Stromal cell of bone marrow (primary cell): ENCODE measurements around the gene RP2.

Experiments used
- DNase-seq: peaks from one replicate; pipeline ENCODE4 v3.0.0-alpha.2; 2012; ENCODE audit warnings: low read depth

The RP2 gene

DNA sequence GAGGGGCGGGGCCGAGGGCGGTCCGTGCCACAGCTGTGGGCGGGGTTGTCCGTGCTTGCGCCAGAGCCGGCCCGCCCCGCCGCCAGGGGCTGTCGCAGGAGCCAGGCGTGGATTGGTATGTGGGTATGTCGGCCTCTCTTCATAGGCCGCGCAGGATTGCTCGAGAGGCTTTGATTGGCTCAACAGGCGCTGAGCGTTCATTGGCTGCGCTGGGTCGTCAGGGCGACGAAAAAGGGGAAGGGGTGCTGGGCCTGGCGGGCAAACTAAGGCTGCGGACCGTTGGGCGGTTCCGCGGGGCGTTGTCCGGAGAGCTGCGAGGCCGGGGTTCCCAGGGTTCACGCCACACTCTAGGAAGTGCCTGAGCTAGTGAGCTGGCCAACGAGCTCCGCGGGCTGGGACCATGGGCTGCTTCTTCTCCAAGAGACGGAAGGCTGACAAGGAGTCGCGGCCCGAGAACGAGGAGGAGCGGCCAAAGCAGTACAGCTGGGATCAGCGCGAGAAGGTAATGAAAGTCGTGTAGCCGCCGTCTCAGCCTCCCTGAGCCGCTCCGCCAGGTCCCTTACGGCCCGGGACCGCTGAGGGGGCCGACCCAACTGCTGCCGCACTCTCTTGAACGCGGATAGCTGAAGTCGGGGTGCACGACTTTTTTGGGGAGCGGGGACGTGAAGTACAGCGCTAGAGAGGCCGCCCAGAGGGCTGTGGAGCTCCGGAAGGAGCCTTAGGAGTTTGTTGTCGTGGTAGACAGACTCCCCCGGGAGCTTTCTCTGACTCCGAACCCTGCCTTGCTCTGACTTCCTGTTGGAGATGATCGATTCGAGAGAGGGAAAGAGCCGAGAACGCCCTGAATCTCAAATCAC, at the start of gene RP2:
RP2 (plus strand) TSS at position 343 of the 857 bp plus-strand sequence; CDS start at position 401, 58 bp downstream.
- peak; percentile 87 for DNase-seq

DNA sequence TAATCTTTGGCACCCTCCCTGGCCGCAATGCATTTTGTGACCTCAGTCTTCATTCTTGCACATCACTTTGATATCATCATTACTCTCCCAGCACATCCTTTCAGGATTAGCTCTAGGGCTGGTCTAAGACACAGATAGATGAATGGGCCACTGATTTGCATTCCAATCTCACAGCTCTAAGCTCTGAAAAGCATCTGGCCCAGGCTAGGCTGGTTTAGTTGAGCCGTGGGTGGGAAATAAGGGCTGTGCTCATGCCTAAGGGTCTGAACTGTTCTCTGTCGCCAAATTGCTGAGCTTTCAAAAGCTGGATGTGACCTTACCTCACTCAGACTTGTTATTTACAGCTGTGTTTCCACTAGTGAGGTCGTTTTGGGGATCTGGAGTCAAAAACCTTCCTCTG, 47.9 kb upstream of the RP2 start:
- no peak for DNase-seq

DNA sequence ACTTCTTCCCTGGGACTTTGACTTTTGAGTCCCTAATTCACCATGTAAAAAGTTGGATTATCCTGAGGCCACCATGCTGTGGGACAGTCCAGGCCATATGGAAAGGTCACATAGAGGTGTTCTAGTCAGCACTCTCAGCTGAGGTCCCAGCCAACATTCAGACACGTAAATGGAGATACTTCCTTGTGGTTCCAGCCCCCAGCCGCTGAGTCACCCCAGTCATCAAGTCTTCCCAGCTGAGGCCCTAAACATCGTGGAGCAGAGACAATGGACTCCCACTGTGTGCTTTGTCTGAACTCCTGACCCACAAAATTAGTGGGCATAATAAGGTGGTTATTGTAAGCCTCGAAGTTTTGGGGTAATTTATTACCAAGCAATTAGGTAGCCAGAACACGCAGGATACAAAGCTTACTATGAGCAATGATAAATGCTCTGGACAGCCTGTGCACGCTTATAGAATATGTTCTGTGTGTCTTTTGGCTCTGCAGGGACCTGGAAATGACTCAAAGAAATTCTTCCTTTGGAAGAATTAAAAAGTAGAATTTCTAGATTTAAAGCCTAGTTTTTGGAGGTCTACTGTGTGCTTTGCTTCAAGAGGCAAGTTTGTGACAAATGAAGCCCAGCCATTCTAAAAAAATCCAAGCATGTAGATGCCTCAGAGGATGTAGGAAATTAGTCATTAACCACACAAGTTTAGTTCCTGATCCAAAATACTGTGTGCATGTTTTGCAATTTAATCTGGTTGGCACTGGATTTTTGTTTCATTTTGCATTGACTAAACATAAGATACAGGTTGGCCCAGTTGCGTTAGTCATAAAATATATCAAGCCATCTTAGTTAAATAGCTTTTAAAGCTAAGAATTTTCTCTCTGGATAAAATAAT, 44.7 kb upstream of the RP2 start:
- DNase-seq, result peak; percentile 89

DNA sequence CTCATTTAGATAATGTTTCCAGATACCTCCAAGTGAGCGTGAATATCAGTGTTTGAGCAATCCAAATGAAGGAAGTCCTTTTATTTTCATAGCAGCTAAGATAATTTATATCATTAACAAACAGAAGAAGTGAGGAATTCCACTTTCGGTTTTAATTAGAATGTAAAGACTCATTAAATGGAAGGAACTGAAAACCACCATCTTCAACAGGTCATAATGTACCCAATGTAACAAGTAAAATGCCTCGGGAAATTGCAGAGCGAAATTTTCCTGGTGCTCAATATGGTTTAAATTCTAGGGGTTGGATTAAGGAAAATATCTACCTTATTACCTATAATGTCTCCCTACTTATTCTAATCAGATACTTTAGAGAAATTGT, 44.0 kb upstream of the RP2 start:
- no peak for DNase-seq

DNA sequence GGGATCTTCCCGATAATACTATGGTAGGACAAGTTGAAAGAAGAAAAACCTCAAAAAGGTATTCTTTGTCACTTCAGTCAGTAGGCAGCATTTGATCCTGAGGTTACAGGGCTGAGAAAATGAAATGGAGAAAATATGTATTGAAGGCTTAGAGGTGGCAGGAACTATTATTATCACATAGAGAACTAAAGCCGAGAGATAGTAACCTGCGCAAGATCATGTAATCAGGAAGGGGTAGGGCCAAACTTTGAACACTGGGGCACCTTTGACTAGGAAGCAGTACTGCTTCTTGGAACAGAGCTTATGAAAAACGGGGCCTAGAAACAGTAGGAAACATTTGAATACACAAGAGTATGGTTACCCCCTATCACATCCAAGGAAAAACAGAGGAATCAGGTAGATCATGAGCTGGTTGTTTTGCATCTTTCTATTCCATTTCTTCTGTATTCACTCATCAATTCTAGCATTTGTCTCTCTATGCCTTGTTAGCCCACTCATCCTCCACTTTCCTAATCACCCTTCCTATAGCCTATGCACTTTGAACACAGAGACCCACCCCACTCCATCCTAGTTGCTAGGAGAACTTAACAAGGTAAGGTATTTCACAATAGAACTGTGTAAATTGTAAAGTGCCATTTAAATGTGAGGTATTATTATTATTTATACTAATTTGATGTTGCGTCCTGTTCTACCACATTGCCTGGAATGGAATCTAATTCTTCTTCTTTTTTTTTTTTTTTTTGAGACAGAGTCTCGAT, 43.3 kb upstream of the RP2 start:
- DNase-seq, result no peak

DNA sequence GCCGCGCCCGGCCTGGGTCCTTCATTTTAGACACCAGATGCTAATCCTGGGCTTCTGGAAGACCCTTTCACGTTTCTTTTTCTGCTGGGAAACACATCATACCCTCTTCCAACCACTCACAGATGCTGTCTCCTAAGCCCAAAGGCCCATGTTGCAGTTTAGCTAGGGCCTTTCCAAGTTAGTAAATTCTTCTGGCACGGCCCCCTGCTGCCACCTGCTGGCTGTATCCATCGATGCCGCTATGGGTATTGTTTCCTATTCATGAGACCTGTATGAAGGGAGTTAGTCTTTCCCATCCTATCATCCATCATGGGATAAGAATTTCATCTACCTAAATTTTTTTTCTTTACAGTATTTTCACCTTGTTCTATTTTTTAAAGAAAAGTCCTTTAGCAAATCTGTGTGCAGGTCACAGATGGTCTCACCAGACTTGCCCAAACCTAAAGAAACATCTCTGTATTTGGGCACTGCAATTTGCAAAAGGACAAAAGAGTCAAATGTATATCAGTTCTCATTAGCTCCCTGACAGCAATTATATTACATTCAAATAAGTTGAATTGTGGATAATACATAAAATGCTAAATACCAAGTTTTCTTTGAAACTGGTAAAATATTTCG, 40.2 kb upstream of the RP2 start:
- DNase-seq, result peak; percentile 36

DNA sequence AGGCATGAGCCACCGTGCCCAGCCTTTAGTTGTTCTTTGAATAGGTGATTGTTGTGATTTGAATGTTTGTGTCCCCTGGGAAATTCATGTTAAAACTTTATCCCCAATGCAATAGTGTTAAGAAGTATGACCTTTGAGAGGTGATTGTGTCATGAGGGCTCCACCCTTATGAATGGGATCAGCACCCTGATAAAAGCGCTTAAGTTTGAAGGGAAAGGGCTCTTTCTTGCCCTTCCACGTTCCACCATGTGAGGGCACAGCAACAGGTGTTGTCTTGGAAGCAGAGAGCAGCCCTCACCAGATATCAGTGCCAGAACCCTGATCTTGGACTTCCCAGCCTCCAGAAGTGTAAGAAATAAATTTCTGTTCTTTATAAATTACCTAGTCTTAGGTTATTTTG, 33.7 kb upstream of the RP2 start:
- DNase-seq, result no peak

DNA sequence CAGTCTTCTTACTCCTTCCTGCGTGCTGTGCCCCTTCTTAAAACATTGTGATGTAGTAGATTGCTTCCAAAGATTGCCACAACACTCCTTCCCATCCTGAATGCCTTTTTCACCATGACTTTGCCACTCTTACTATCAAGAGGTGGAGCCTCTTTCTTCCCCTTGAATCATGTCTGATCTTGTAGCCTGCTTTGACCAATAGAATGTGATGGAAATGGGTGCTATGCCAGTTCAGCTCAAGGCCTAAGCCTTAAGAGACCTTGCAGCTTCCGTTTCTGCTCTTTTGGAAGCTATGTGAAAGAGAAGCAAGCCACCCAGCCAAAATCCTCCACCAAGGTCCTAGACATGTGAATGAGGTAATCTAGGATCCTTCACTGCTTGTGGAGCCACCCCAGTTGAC, 31.6 kb upstream of the RP2 start:
- DNase-seq, result no peak

DNA sequence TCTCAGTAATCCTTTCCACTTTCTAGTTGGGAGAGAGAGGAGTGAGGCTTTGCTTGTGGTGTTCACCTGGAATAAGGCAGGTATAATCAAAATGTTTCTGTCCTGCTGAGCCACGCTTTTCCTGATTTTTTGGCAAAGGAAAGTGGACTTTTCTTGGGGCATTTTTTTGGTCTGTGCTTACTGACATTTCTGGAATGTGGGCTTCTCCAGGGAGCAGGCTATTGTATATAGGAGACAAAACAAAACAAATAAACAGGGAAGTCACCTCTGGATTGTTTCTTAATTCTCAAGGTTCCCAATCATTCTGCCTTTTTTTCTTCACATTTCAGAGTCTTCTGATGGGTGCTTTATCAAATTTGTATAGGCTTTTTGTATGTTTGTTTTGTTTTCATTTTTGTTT, 25.7 kb upstream of the RP2 start:
- DNase-seq, result no peak

DNA sequence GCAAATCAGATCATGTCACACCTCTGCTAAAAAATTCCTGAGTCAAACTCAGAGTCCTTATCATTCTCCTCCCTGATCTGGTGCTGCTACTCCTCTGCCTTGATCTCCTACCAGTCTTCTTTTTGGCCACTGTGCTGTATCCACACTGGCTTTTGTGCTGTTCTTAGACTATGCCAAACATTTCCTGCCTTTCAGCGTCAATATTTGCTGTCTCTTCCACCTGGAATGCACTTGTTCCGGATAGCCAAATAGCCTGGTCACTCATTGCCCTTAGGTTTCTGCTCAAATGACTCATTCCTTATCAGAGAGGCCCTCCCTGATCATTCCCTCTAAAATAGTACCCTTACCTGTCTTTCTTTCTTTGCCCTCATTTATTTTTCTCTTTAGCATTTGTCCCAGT, 24.4 kb upstream of the RP2 start:
- DNase-seq, result no peak

DNA sequence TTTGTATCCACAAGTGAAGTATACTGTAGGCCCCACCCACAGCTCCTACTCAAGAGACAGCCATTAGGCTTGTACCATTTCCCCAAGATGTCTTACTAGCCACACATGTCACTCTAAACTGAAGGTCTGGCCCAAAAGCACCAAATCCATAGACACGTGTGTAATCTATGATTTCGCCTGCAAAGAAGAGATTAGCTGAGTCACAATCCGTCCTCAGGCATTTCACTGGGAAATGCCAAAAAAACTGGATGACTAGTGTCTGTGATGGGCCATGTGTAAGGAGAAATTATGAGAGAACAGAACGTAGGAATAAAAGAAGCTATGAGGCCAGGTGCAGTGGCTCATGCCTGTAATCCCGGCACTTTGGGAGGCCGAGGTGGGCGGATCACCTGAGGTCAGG, 21.9 kb upstream of the RP2 start:
- no peak for DNase-seq

DNA sequence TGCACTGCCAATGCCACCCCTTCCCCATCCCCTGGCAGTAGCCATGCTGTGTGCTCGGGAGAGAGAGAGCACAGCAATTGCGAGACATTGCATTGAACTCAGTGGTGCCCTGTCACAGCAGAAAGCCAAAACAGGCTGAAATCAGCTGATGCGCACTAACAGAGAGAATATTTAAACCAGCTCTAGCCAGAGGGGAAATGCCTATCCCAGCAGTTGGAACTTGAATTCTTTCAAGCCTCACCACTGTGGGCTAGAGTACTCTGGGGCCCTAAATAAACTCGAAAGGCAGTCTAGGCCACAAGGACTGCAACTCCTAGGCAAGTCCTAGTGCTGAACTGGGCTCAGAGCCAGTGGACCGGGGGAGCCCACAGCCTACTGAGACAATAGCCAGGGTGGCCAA, 17.7 kb upstream of the RP2 start:
- DNase-seq, result no peak

DNA sequence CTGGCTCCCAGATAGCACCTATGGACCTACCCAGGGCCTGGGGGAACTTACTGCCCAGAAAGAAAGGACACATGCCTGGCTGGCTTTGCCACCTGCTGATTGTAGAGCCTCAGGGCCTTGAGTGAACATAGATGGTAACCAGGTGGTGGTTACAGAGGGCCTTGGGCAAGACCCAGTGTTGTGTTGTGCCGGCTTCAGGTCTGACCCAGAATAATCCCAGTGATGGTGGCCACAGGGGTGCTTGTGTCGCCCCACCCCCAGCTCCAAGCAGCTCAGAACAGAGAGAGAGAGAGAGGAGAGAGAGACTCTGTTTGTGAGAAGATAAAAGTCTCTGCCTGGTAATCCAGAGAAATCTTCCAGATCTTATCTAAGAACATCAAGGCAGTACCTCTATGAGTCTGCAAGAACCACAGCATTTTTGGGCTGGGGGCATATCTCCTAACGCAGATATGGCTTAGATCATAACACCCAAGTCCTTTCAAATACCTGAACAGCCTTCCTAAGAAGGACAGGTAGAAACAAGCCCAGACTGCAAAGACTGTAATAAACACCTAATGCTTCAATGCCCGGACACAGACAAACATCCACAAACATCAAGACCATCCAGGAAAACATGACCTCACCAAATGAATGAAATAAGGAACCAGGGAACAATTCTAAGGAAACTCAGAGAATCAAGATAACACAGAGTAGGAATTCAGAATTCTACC, 16.3 kb upstream of the RP2 start:
- DNase-seq, result no peak

DNA sequence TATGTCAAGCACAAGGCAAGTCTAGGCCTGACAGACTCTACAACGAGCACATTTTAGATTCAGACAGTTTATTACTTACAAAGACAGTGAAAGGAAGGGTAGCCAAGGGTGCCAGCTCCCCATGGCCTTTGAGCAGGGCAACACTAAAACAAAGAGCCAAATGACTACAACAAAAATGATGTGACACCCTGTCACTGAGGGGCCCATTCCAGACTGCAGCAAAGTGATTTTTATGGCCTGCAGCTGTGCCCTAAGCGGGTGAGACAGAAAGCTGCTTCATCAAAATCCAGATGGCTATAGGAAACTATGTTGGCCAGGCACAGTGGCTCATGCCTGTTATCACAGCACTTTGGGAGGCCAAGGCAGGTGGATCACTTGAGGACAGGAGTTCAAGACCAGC, 13.4 kb upstream of the RP2 start:
- DNase-seq, result no peak

DNA sequence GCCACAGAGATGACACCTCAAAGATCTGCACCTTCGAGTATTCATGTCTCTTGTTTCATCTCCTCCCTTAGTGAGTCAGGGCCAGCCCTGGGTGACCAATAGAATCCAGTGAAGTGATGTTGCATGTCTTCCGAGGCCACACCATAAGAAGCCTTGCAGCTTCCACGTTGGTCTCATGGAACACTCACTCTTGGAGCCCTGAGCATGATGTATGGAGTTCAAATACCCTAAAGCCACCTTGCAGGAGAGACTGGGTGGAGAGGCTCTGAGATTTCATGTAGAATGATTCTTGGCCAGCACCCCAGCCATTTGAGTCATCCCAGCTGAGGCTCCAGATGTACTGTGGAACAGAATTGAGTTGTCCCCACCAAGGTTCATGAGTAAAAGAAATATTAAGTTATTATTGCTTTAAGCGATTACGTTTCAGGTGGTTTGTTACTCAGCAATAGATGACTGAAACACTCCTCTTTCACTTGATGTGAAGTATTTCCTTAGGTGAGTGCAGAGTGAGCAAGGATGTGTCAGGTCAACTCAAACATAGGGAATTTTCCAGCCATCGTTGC, 5.0 kb upstream of the RP2 start:
- DNase-seq, result no peak

DNA sequence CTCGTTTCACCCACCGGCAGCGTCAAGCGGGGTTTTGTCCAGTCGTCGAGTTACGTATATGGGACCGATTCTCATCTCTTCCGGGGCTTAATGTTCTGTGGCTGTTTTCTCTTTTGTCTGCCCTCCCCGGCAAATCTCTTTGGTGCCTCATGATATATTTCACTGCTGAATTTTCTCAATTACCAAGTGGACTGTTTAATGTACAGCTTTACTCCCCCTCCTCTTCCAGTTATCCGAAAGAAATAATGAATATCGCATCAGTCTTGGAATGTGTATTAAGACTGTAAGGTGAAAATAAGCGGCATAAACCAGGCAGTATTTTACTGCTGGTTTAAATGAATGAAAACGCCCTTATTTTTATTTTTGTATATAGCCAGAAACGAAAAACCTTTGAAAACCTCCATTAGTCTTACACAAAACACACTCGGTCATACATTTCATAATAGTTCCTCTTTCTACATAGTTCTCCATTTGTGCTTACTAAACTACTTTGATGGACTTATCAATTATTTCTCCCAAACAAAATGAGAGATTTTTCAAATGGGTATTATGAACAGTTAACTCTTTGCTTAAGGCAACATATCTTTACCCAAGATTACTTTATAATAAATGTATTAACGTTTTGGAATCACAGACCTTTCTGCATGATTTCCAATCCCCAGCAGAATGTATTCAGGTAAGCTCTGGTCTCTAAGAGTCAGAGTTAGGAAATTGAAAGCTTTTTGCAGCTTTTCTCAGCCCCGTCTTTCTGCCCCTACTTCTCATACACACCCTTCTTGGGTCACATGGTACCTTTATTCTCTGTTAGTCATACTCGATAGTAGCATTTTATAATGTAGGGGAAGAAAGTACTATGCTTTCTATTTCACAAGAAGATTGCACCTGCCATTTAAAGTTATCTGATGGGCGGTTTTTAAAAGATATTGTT, 979 bp downstream of the RP2 start:
- DNase-seq, result no peak

DNA sequence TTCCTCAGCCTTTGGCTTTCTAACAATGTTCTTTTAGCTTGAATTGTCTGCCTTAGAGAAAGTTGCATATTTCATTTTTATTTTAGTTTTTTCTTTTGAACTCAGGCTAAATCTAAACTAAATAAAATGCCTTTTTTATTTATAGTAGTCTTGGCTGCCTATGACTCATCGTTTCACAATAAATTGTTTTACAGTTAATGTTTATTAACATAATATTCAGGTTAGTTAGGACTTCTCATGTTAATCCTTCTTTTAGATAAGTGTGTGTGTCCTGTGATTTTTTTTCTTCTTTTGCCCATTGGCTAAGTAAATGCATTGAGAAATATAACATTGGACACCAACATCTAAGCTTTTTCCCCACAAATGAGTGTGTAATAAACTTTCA, 1.6 kb downstream of the RP2 start:
- DNase-seq, result no peak

DNA sequence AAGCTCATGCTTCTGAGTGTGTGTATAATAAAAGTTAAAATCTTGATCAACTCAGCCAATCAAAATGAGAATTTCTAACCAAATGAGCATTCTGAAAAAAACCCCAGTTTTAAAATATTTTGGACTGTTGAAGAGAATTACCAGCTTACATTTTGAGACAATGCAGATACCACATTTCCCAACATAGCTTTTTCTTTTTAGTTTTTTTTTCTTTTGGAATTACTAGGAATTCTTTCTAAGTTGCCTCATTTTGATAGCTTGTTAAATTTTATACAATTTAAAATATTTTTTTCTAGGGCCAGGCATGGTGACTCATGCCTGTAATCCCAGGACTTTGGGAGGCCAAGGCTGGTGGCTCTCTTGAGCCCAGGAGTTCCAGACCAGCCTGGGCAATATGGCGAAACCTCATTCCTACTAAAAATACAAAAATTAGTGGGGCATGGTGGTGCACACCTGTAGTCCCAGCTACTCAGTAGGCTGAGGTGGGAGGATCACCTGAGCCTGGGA, 2.2 kb downstream of the RP2 start:
- no peak for DNase-seq

DNA sequence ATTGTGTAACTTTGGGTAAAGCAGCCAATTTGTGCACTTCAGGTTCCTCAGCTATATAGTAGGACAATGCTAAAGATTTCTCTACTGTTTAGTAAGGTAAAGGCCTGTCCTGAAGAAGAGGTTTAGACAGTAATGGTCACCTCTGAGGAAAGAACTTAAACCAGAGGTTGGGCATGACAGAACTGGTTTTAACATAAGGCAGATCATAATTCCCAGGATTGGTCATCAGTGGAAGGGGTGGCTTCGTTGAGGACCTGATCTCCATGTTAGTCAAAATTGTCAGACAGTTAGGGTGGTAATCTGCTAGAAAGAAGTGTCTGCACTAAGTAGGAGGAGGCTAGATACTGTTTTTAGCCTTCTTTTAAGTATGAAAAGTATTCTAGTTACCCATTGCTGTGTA, 4.1 kb downstream of the RP2 start:
- no peak for DNase-seq

DNA sequence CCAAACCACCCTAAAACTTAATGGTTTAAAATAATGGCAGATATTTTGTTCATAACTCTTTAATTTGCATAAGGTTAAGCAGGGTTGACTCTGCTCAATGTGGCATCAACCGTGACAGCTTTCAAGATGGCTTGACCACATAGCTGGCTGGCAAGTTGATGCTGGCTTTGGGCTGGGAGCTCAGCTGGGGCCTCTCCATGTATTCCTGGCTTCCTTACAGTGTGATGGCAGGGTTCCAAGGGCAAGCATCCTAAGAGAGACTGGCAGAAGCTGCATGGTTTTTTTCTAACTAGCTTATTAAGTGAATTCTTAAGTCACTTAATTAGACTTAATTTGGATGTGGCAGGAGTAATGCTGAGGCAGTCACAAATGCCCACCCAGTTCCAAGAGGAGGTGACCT, 4.5 kb downstream of the RP2 start:
- DNase-seq, result no peak
